GM21529 (cell line): ENCODE data around the gene AFF3.
"Not testable (repeated sequence)": the region's sequence is repeated elsewhere in the genome, so short reads cannot be mapped to it uniquely, and the experiment has no call there.

Experiments
- ATAC-seq: cut with Tn5 transposase; IDR thresholded peaks from one replicate; pipeline ENCODE4 v1.9.1; 2021; ENCODE audit not compliant: unreplicated experiment

Gene AFF3

DNA sequence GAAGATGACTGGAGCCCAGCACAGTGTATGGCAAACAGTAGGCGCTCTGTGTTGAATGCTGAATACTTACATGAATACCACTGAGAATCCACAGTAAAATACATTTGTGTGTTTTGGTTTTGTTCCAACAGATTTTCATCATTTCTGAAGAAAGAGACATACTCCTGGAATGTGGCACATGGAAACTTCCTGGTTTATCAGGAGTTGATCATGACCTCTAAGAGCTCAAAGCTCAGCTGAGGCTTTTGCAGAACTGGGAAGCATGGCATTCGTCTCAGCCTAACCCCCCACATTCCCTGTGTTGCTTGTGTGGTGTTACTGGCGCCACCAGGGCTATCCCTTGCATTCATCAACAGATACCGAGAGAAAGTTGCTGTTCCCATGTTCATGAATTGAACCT, 335.6 kb downstream of the AFF3 start:
- ATAC-seq = no peak

- ATAC-seq = no peak
Observed at GRCh38 chr2:99805930-99806476, 336.4 kb downstream of the AFF3 start.

DNA sequence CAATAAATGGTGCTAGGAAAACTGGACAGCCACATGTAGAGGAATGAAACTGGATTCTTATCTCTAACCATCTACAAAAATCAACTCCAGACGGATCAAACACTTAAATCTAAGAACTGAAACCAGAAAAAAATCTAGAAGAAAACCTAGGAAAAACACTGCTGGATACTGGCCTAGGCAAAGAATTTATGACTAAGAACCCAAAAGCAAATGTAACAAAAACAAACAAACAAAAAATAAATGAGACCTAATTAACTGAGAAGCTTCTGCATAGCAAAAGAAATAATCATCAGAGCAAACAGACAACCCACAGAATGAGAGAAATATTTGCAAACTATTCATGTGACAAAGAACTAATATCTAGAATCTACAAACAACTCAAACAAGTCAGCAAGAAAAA, 338.5 kb downstream of the AFF3 start:
- no peak for ATAC-seq

- ATAC-seq = no peak
Observed at GRCh38 chr2:99802734-99803133, 339.7 kb downstream of the AFF3 start.

GRCh38 chr2:99801327-99801901, 341.0 kb downstream of the AFF3 start:
- ATAC-seq = no peak

- no peak for ATAC-seq
Observed at GRCh38 chr2:99797475-99797874, 344.9 kb downstream of the AFF3 start.

DNA sequence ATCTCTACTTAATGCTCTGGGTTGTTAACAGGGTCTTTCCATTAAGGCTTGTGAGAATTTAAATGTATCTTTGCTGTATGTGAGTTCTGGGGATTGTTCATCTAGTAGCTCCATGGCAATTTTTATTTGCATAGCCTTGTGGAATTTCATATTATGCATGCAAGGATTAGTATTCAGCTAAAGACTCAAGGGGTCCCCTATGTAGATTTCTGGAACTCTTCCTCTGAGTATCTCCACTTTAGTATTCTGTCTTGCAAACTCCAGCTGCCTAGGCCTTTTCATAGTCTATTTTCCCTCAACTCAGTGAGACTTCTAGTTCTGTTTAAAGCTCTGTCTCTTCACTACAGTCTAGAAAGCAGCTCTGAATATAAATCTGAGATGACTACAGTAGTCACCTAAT, 348.0 kb downstream of the AFF3 start:
- ATAC-seq = no peak

GRCh38 chr2:99793022-99793421, 349.4 kb downstream of the AFF3 start:
- ATAC-seq = no peak

GRCh38 chr2:99789849-99790248, 352.5 kb downstream of the AFF3 start:
- no peak for ATAC-seq

DNA sequence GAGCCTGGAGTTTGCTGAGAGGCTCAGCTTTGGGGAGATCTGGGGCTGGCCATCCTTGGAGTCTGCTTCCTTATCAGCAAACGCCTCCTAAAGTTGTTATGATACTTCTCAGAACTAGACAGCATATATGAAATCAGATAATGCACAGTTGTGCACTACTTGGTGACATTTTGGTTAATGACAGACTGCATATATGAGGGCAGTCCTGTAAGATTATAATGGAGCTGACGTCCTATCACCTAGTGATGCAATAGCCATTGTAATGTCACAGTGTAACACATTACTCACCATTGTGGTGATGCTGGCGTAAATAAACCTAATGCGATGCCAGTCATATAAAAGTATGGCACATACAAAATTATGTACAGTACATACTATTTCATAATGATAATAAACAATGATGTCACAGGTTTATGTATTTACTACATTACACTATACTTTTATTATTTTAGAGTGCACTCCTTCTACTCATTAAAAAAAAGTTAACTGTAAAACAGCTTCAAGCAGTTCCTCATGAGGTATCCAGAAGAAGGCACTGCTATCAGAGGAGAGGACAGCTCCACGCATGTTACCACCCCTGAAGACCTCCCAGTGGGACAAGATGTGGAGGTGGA, 354.5 kb downstream of the AFF3 start:
- ATAC-seq = no peak

GRCh38 chr2:99786636-99787390, 355.6 kb downstream of the AFF3 start:
- no peak for ATAC-seq

DNA sequence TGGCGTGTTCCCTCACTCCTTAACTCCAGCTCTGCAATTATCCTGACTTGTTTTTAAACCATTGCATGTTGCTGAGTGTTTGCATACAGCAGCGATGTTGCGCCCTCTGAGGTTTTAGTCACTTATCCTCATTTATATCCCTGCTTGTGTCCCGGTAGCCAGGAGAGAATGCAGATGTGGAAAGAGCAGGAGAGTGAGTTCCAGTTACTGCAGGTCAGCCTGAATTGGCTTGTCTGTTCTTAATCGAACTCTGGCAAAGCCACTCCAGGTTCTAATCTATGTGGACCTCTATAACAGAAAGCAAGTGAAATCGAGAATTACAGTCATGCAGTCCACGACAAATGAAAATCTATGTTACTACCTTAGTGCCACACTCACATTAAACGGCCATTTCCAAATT, 357.4 kb downstream of the AFF3 start:
- no peak for ATAC-seq

- ATAC-seq = no peak
Observed at GRCh38 chr2:99784282-99784681, 358.1 kb downstream of the AFF3 start.

DNA sequence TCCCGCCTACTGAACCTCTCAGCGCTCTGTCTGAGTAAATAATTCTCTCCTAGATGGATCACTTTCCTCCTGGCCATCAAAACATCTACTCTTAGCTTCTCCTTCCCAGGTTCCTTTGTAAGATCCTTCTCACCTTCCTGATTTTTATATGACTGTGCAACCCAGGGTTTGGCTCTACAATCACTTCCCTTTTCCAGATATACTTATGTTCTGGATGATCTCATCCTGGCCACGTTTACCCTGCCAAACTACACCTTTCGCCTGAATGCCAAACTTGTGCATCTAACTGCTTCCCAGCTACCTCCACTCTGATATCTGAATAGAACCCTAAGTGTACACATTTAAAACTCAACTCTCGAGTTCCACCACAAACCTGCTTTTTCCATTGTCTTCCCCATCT, 362.1 kb downstream of the AFF3 start:
- no peak for ATAC-seq

GRCh38 chr2:99779276-99779675, 363.1 kb downstream of the AFF3 start:
- no peak for ATAC-seq

DNA sequence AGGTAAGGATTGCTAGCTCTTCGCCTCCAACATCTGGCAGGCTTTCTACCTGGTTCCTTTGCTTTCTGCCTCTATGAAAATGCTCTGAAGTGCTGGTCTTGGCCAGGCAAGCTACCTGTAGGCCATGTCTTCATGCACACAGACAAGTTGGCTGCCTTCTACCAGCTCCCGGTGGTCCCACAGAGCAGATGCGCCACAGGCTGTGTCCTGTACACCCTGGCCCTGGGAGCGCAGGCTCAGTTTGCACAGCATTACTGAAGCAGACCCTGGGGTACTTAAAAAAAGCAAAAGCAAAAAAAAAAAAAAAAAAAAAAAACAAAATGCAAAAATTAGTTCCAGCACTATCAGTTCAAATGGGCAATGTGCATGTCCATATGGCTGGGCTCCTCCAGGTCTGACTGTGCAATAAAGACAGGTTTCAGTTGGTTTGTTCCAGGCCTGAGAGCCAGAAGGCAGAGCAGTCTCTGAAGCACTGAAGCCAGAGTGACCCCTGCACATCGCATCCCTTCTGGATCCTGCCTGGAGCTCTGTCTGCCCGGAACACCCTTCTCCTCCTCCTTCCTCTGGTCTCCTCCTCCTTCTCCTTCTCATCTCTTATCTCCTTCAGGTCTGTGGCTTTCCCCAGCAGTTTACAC, 364.6 kb downstream of the AFF3 start:
- no peak for ATAC-seq

- ATAC-seq = no peak
Observed at GRCh38 chr2:99776906-99777646, 365.3 kb downstream of the AFF3 start.

GRCh38 chr2:99776206-99776905, 366.0 kb downstream of the AFF3 start:
- ATAC-seq = no peak

DNA sequence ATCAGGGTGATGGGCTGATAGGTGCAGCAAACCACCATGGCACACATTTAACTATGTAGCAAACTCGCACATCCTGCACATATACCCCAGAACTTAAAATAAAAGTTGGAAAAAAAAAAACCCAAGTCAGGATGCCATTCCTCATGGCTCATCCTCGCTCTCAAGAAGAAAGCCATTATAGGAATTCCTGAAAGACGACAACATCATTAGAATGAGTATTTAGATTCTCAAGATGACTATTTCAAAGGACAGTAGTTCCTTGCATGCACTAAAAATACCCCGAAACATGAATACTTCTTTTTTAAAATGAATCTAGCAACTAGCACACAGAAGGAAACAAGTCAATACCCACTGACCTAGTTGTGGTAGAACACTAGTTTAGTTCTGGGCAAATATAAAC, 366.8 kb downstream of the AFF3 start:
- no peak for ATAC-seq

DNA sequence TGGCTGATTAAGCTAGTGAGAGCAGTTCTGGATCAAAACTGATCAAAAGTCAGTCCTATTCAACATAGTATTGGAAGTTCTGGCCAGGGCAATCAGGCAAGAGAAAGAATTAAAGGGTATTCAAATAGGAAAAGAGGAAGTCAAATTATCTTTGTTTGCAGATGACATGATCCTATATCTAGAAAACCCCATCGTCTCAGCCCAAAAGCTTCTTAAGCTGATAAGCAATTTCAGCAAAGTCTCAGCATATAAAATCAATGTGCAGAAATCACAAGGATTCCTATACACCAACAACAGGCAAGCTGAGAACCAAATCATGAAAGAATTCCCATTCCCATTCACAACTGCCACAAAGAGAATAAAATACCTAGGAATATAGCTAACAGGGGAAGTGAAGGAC, 368.7 kb downstream of the AFF3 start:
- not testable (repeated sequence) for ATAC-seq
